Esophagus (tissue), 2 donors: ENCODE data around the gene SAP30. TPM values are rescaled to one million over a fixed set of nuclear protein-coding genes. Genes with fewer than 3 reads are reported as not detected.
A peak's percentile ranks its signal among the peaks of the same experiment; 100 is the strongest.

Source experiments
- H3K27ac ChIP-seq, 2 donors: one replicate each; pipeline ENCODE4 v1.5.1; 2013; ENCODE audit warnings: low read depth in 2 of 2, mild to moderate bottlenecking in 2 of 2, inconsistent platforms in 1 of 2, low read length in 1 of 2, moderate library complexity in 1 of 2
- H3K27me3 ChIP-seq, 2 donors: one replicate each; pipeline ENCODE4 v1.6.1; 2013; ENCODE audit warnings: low read length in 2 of 2, control low read depth in 1 of 2, mild to moderate bottlenecking in 1 of 2; ENCODE audit not compliant: insufficient read depth in 2 of 2, control insufficient read depth in 1 of 2
- H3K36me3 ChIP-seq, 2 donors: one replicate each; pipeline ENCODE4 v1.6.1; 2013; ENCODE audit warnings: low read length in 1 of 2; ENCODE audit not compliant: control insufficient read depth in 2 of 2, insufficient read depth in 2 of 2
- H3K4me1 ChIP-seq, 2 donors: one replicate each; pipeline ENCODE4 v1.6.1; 2013; ENCODE audit warnings: low read length in 1 of 2; ENCODE audit not compliant: control insufficient read depth in 2 of 2, insufficient read depth in 2 of 2
- H3K4me3 ChIP-seq, 2 donors: one replicate each; pipeline ENCODE4 v1.5.1; 2013; ENCODE audit warnings: low read length in 2 of 2, mild to moderate bottlenecking in 2 of 2, low read depth in 1 of 2, moderate library complexity in 1 of 2
- H3K9me3 ChIP-seq, 2 donors: one replicate each; pipeline ENCODE4 v1.6.1; 2013; ENCODE audit warnings: mild to moderate bottlenecking in 2 of 2, low read depth in 1 of 2, low read length in 1 of 2, moderate library complexity in 1 of 2; ENCODE audit not compliant: control insufficient read depth in 2 of 2, insufficient read depth in 1 of 2
- WGBS, 2 donors: extraction: QIAGEN DNeasy Blood & Tissue Kit; methylation state at CpG; one replicate each; pipeline ENCODE4 v1.1.7; 2013; 5-methylcytosine and 5-hydroxymethylcytosine counted together
- polyA plus RNA-seq, 2 donors: library from polyadenylated mRNA; stranded (reverse); fragments of 200-250 nt; gene quantifications; one replicate each; pipeline ENCODE4 v1.2.3, GENCODE V29; 2013
- donor health status: healthy with polysubstance abuse.
- donor health status: Bipolar disorder and iron deficiency.

SAP30 gene
- polyA plus RNA-seq, 2 donors, result 2.5 to 7.3 TPM

DNA sequence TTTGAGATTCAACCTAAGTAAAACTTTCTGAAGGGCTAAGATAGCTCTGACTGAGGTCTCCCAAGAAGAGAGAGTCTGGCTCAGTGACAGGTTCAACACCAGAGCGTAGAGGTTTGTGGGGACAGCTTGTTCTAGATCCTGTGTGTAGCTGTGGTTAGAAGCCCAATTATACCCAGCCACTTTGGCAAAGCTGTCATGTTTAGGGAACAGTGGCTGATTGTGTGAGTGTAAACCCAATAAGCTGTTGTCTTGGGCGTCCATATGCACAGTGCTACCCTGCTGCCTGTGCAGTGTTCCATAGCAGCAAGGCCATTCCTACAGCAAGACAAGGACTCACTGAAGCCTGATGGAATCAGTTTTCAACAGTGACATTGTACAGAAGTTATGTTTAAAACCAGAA, 39.3 kb downstream of the SAP30 start:
- Histone ChIP-seq H3K9me3 (no peaks in the 10 kb centered on the region), H3K27me3 (no peaks in the 10 kb centered on the region), H3K27ac (no peak overlapping the region), H3K4me1 (no peaks in the 10 kb centered on the region), H3K4me3 (no peak overlapping the region), H3K36me3 (no peaks in the 10 kb centered on the region)
- WGBS, 2 donors, result 44 to 46% methylated on average over 2 of the region's 2 CpGs

- Histone ChIP-seq H3K4me3 (no peak overlapping the region), H3K27me3 (no peaks in the 10 kb centered on the region), H3K4me1 (no peaks in the 10 kb centered on the region), H3K27ac (no peak overlapping the region), H3K9me3 (no peaks in the 10 kb centered on the region), H3K36me3 (no peaks in the 10 kb centered on the region)
- WGBS, 2 donors, result 51 to 55% methylated on average over 4 of the region's 4 CpGs
These were observed 40.4 kb downstream of the SAP30 start for GRCh38 chr4:173411106-173411693.

DNA sequence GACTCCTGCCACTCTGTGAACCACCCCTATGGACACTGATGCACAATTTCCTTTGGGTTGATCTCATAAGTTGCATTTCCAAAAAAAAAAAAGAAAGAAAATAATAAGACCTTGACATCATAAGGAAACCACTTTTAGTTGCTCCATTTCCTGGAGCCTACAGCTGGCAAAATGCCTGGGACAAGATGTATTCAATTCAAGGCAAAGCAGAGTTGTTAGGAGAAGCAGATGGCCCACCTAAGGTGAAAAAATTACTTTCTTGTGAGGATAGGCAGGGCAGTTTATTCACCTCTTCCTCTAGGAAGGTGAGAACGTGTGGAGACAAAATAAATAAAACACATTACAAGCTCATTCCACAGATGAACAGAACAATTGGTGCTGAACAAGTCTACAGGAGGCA, 42.3 kb downstream of the SAP30 start:
- Histone ChIP-seq H3K27ac (no peak overlapping the region), H3K9me3 (no peaks in the 10 kb centered on the region), H3K27me3 (no peaks in the 10 kb centered on the region), H3K4me1 (no peaks in the 10 kb centered on the region), H3K4me3 (no peak overlapping the region), H3K36me3 (no peaks in the 10 kb centered on the region)
- WGBS, 2 donors, result 72 to 76% methylated on average over 1 of the region's 1 CpG

DNA sequence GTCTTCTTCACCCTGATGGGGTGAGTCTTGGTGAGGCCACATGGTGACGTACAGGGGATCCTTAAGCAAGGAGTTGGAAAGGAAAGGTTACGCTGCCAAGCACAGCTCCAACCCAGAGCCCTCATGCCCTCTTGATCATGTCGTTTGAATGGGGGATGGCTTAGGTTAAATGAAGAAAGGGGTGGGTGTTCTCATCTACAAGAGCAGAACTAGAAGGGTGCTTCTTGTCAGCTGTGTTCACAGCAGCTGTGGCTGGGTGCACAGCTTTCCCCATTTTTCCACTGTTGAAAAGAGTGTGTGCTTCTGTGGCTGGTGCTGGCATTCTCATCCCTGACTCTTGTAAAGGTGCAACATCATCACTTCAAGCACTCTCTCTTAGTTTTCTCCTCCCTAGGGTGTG, 43.7 kb downstream of the SAP30 start:
- no peaks in the 10 kb centered on the region for H3K27me3 ChIP-seq
- no peaks in the 10 kb centered on the region for H3K9me3 ChIP-seq
- no peaks in the 10 kb centered on the region for H3K36me3 ChIP-seq
- no peaks in the 10 kb centered on the region for H3K4me1 ChIP-seq
- H3K4me3 ChIP-seq, result no peak overlapping the region
- H3K27ac ChIP-seq, result no peak overlapping the region
- WGBS, 2 donors, result 82 to 86% methylated on average over 3 of the region's 3 CpGs

DNA sequence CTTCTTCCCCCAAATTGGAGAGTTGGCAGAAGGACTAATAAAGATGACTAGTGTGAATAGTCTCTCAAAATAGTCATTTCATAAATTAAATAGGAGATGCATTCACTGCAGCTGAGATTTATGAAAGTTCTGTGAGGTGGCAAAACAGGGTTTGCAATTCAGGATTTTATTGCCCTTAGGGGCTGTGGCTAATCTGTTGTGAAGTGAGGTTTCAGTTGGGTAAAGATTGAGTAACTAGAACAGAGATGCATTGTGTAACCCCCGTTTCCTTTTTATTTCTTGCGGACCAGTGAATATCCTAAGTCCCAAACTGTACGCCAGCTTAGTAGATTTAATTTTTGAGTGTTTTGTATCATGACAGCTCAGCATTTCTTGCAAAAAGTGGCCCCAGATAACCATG, 44.3 kb downstream of the SAP30 start:
- 71 to 79% methylated on average over 3 of the region's 3 CpGs for WGBS, 2 donors

GRCh38 chr4:173415885-173416653, 45.3 kb downstream of the SAP30 start:
- Histone ChIP-seq H3K36me3 (no peaks in the 10 kb centered on the region), H3K4me1 (no peaks in the 10 kb centered on the region), H3K9me3 (no peaks in the 10 kb centered on the region), H3K27ac (peak overlapping the region in 1 of 2 donors; percentile 8), H3K27me3 (no peaks in the 10 kb centered on the region), H3K4me3 (no peak overlapping the region)
- WGBS, 2 donors, result 84 to 86% methylated on average over 26 of the region's 26 CpGs

More for the DNA sequence above, 44.3 kb downstream of the SAP30 start:
- no peak overlapping the region for H3K4me3 ChIP-seq
- no peak overlapping the region for H3K27ac ChIP-seq
- no peaks in the 10 kb centered on the region for H3K9me3 ChIP-seq
- no peaks in the 10 kb centered on the region for H3K4me1 ChIP-seq
- H3K36me3 ChIP-seq, result no peaks in the 10 kb centered on the region
- H3K27me3 ChIP-seq, result no peaks in the 10 kb centered on the region

DNA sequence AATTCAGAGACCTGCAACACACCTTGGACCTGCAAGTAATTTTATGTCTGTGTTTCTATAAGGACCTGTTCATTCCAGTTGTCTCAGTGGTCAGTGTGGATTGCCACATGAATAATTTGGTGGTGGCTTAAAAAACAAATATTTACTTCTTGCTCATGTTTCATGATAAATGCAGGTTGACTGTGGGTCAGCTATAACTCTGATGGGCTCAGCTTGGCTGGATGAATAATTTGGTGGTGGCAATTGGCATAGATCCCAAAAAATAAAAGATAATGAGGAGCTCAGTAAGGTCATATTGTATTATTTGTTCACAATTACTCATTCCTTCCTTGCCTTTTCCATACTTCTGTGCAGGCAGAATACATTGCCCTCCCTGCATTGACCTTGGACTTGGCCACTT, 47.1 kb downstream of the SAP30 start:
- Histone ChIP-seq H3K27me3 (no peaks in the 10 kb centered on the region), H3K36me3 (no peaks in the 10 kb centered on the region), H3K4me1 (no peaks in the 10 kb centered on the region), H3K9me3 (no peaks in the 10 kb centered on the region), H3K4me3 (no peak overlapping the region), H3K27ac (no peak overlapping the region)

GRCh38 chr4:173418639-173419038, 47.9 kb downstream of the SAP30 start:
- no peaks in the 10 kb centered on the region for H3K4me1 ChIP-seq

GRCh38 chr4:173420324-173420752, 49.6 kb downstream of the SAP30 start:
- WGBS, 2 donors, result 11 to 31% methylated on average over 4 of the region's 4 CpGs
- no peaks in the 10 kb centered on the region for H3K9me3 ChIP-seq
- H3K27me3 ChIP-seq, result no peaks in the 10 kb centered on the region
- H3K4me1 ChIP-seq, result no peaks in the 10 kb centered on the region
- no peaks in the 10 kb centered on the region for H3K36me3 ChIP-seq
- no peak overlapping the region for H3K4me3 ChIP-seq
- H3K27ac ChIP-seq, result no peak overlapping the region

More at GRCh38 chr4:173418639-173419038, 47.9 kb downstream of the SAP30 start:
- 80% methylated on average over 3 of the region's 3 CpGs for WGBS, 2 donors
- H3K4me3 ChIP-seq, result no peak overlapping the region
- no peaks in the 10 kb centered on the region for H3K27me3 ChIP-seq
- no peak overlapping the region for H3K27ac ChIP-seq
- no peaks in the 10 kb centered on the region for H3K36me3 ChIP-seq
- H3K9me3 ChIP-seq, result no peaks in the 10 kb centered on the region

GRCh38 chr4:173420801-173421200, 50.0 kb downstream of the SAP30 start:
- H3K4me3 ChIP-seq, result no peak overlapping the region
- no peaks in the 10 kb centered on the region for H3K36me3 ChIP-seq
- H3K27me3 ChIP-seq, result no peaks in the 10 kb centered on the region
- H3K9me3 ChIP-seq, result no peaks in the 10 kb centered on the region
- 91 to 92% methylated on average over 2 of the region's 2 CpGs for WGBS, 2 donors
- H3K27ac ChIP-seq, result no peak overlapping the region
- H3K4me1 ChIP-seq, result no peaks in the 10 kb centered on the region
